HepG2 (cell line): ENCODE data around the gene SLC25A5. TPM values are rescaled to one million over a fixed set of nuclear protein-coding genes. Genes with fewer than 3 reads are reported as not detected.

ENCODE experiments used
- E2F5 ChIP-seq: sonication (generic); formaldehyde crosslinking; conservative IDR thresholded peaks from 2 replicates; pipeline ENCODE4 v1.4.0; 2020; ENCODE audit warnings: missing genetic modification reagents
- PCBP2 ChIP-seq: fragments of 200-400 bp; formaldehyde crosslinking; optimal IDR thresholded peaks from 2 replicates; pipeline ENCODE3; 2018; ENCODE audit warnings: low read length, low read depth; ENCODE audit not compliant: poor library complexity, severe bottlenecking
- PHF20 ChIP-seq: sonication (generic); formaldehyde crosslinking; IDR thresholded peaks from 2 replicates; pipeline ENCODE4 v1.5.0; 2020; ENCODE audit warnings: mild to moderate bottlenecking, missing genetic modification reagents
- PRPF4 ChIP-seq: fragments of 200-400 bp; formaldehyde crosslinking; IDR thresholded peaks from 2 replicates; pipeline ENCODE4 v1.6.1; 2016; ENCODE audit warnings: low read length, low read depth; ENCODE audit not compliant: poor library complexity, severe bottlenecking
- TFE3 ChIP-seq: IDR thresholded peaks from 2 replicates; pipeline ENCODE4 v1.6.1; 2016
- ZHX2 ChIP-seq, 2 experiments: sonication (generic) in 1 of 2; formaldehyde crosslinking in 1 of 2; IDR thresholded peaks; 2 replicates each; pipeline versions ENCODE4 v1.6.1 to v1.9.0; 2014 to 2022; ENCODE audit warnings: antibody characterized with exemption in 1 of 2, borderline replicate concordance in 1 of 2, inconsistent platforms in 1 of 2, low read depth in 1 of 2, missing genetic modification reagents in 1 of 2
- ZMYM2 ChIP-seq: sonication (generic); formaldehyde crosslinking; IDR thresholded peaks from 2 replicates; pipeline ENCODE4 v1.8.0; 2022; ENCODE audit warnings: mild to moderate bottlenecking, missing genetic modification reagents
- ZNF292 ChIP-seq: sonication (generic); formaldehyde crosslinking; IDR thresholded peaks from 2 replicates; pipeline ENCODE4 v1.8.1; 2022; ENCODE audit warnings: mild to moderate bottlenecking, low read depth, missing genetic modification reagents, borderline replicate concordance
- ZNF431 ChIP-seq: sonication (generic); formaldehyde crosslinking; IDR thresholded peaks from 2 replicates; pipeline ENCODE4 v1.9.0; 2022; ENCODE audit warnings: missing genetic modification reagents, low read depth, mild to moderate bottlenecking, borderline replicate concordance
- ZNF543 ChIP-seq: sonication (generic); formaldehyde crosslinking; IDR thresholded peaks from 2 replicates; pipeline ENCODE4 v1.4.0; 2020; ENCODE audit warnings: mild to moderate bottlenecking, missing genetic modification reagents
- ZNF646 ChIP-seq: sonication (generic); formaldehyde crosslinking; IDR thresholded peaks from 2 replicates; pipeline ENCODE4 v1.9.0; 2021; ENCODE audit warnings: mild to moderate bottlenecking, missing genetic modification reagents
- ZSCAN20 ChIP-seq: sonication (generic); formaldehyde crosslinking; IDR thresholded peaks from 2 replicates; pipeline ENCODE4 v1.4.0; 2020; ENCODE audit warnings: missing genetic modification reagents, mild to moderate bottlenecking, borderline replicate concordance
- polyA plus RNA-seq, 8 experiments: library from polyadenylated mRNA; depleted of rRNA in 3 of 8; stranded (reverse) in 7 of 8; unstranded in 1 of 8; fragments of >200 nt; fragmentation: Illumina TruSeq in 4 of 8; extraction: Trizol in 4 of 8; gene quantifications; 2 replicates each; pipeline versions ENCODE4 v1.2.1 to v1.2.3, GENCODE V29; 2011 to 2016; ENCODE audit warnings: low read depth in 4 of 8, missing spikeins in 1 of 8, mixed read lengths in 1 of 8; ENCODE audit not compliant: insufficient read depth in 1 of 8
- total RNA-seq, 5 experiments: library from RNA; depleted of rRNA; stranded (reverse); fragments of >200 nt; fragmentation: Illumina TruSeq; extraction: Trizol; gene quantifications; 2 replicates each; pipeline ENCODE4 v1.2.3, GENCODE V29; 2016; ENCODE audit warnings: low read depth in 1 of 5

Gene SLC25A5
- total and polyA plus RNA-seq, 2 of the 13 experiments (the other 11 are each of a cell fraction or from before 2014, with no cell fraction given): 300 to 402 TPM

GRCh38 chrX:119467842-119468550 lies at the start of gene SLC25A5 (continued):
- TF ChIP-seq ZHX2 (IDR thresholded peaks at IDR 0.05; ENCODE audit: low read depth) (no peak), ZHX2 (CRISPR knock-in tag; IDR thresholded peaks at IDR 0.05; ENCODE audit: borderline replicate concordance) (no peak), ZMYM2 (CRISPR knock-in tag) (no peak), E2F5 (CRISPR knock-in tag) (no peak), ZNF431 (no peak), ZNF292 (CRISPR knock-in tag) (no peak), PCBP2 (no peak), TFE3 (CRISPR knock-in tag) (peak; percentile 18; the same call in 1 of the 2 replicates), PRPF4 (no peak), ZNF646 (no peak), PHF20 (CRISPR knock-in tag) (no peak), ZSCAN20 (no peak), ZNF543 (no peak)
